ENCODE results near the gene EXOC1.

- TF ChIP-seq, protein P1, sequence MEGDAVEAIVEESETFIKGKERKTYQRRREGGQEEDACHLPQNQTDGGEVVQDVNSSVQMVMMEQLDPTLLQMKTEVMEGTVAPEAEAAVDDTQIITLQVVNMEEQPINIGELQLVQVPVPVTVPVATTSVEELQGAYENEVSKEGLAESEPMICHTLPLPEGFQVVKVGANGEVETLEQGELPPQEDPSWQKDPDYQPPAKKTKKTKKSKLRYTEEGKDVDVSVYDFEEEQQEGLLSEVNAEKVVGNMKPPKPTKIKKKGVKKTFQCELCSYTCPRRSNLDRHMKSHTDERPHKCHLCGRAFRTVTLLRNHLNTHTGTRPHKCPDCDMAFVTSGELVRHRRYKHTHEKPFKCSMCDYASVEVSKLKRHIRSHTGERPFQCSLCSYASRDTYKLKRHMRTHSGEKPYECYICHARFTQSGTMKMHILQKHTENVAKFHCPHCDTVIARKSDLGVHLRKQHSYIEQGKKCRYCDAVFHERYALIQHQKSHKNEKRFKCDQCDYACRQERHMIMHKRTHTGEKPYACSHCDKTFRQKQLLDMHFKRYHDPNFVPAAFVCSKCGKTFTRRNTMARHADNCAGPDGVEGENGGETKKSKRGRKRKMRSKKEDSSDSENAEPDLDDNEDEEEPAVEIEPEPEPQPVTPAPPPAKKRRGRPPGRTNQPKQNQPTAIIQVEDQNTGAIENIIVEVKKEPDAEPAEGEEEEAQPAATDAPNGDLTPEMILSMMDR (IDR thresholded peaks at IDR 0.05), result no peak
- no peak for TF ChIP-seq REST (IDR thresholded peaks at IDR 0.05; ENCODE audit: insufficient read depth in 1 of 2, low read depth in 2 of 2, low read length in 1 of 2)
- TF ChIP-seq SIN3A (IDR thresholded peaks at IDR 0.05; ENCODE audit: borderline replicate concordance, insufficient read depth, low read depth, low read length), result no peak
- no peak for TF ChIP-seq POLR2AphosphoS5 (IDR thresholded peaks at IDR 0.05; ENCODE audit: low read depth, low read length)
- TF ChIP-seq TCF7L2 (IDR thresholded peaks at IDR 0.05; ENCODE audit: low read depth, low read length), result no peak
Measured at GRCh38 chr4:55830716-55831115, 22.7 kb upstream of the EXOC1 start.
